ENCODE data around the gene ZIC4.

ZIC4 gene

GRCh38 chr3:147368561-147369221 is 37.7 kb downstream of the ZIC4 start:
- Histone ChIP-seq H2AK5ac (ENCODE audit: low read length) (no peak overlapping the region), H3K4me3 (ENCODE audit: low read length) (no peak overlapping the region), H3K36me3 (ENCODE audit: control insufficient read depth, insufficient read depth, low read length) (no peaks in the 10 kb centered on the region), H2BK5ac (ENCODE audit: low read length) (no peak overlapping the region), H3K18ac (ENCODE audit: low read length) (no peak overlapping the region), H3K9ac (ENCODE audit: low read length) (no peak overlapping the region), H3K27me3 (ENCODE audit: insufficient read depth, low read length, poor library complexity) (peaks cover 71% of the 10 kb centered on the region), H3K4ac (ENCODE audit: low read depth, low read length) (no peak overlapping the region), H3K79me1 (ENCODE audit: low read length) (no peaks in the 10 kb centered on the region), H3K56ac (ENCODE audit: low read length) (no peak overlapping the region), H3K4me1 (ENCODE audit: control insufficient read depth, low read depth, low read length) (peaks cover 3% of the 10 kb centered on the region), H3K23ac (ENCODE audit: low read length) (no peak overlapping the region), H4K5ac (ENCODE audit: low read length) (no peak overlapping the region), H3K27ac (ENCODE audit: low read depth, low read length) (no peak overlapping the region), H4K8ac (ENCODE audit: low read depth, low read length) (no peak overlapping the region), H3K4me2 (ENCODE audit: low read length) (no peak overlapping the region), H2BK15ac (replicated peaks; ENCODE audit: low read depth) (no peak overlapping the region), H3K79me2 (ENCODE audit: control insufficient read depth, insufficient read depth, low read length) (no peaks in the 10 kb centered on the region), H2BK120ac (ENCODE audit: low read depth, low read length) (no peak overlapping the region)
- no CpG with 5 or more reads among the region's 16 CpGs for WGBS (ENCODE audit: extremely low coverage, insufficient coverage, low lambda C conversion rate)
- no peak for DNase-seq

GRCh38 chr3:147368151-147368550 is 38.2 kb downstream of the ZIC4 start:
- Histone ChIP-seq H3K9ac (ENCODE audit: low read length) (no peak overlapping the region), H3K27ac (ENCODE audit: low read depth, low read length) (no peak overlapping the region), H3K56ac (ENCODE audit: low read length) (no peak overlapping the region), H3K4me1 (ENCODE audit: control insufficient read depth, low read depth, low read length) (peaks cover under 1% of the 10 kb centered on the region), H3K4me2 (ENCODE audit: low read length) (no peak overlapping the region), H3K4me3 (ENCODE audit: low read length) (no peak overlapping the region), H4K5ac (ENCODE audit: low read length) (no peak overlapping the region), H2AK5ac (ENCODE audit: low read length) (no peak overlapping the region), H2BK15ac (replicated peaks; ENCODE audit: low read depth) (no peak overlapping the region), H3K4ac (ENCODE audit: low read depth, low read length) (no peak overlapping the region), H3K27me3 (ENCODE audit: insufficient read depth, low read length, poor library complexity) (peaks cover 66% of the 10 kb centered on the region), H4K8ac (ENCODE audit: low read depth, low read length) (no peak overlapping the region), H3K23ac (ENCODE audit: low read length) (no peak overlapping the region), H3K79me2 (ENCODE audit: control insufficient read depth, insufficient read depth, low read length) (no peaks in the 10 kb centered on the region), H3K18ac (ENCODE audit: low read length) (no peak overlapping the region), H3K36me3 (ENCODE audit: control insufficient read depth, insufficient read depth, low read length) (no peaks in the 10 kb centered on the region), H3K79me1 (ENCODE audit: low read length) (no peaks in the 10 kb centered on the region), H2BK5ac (ENCODE audit: low read length) (no peak overlapping the region), H2BK120ac (ENCODE audit: low read depth, low read length) (no peak overlapping the region)
- WGBS (ENCODE audit: extremely low coverage, insufficient coverage, low lambda C conversion rate): no CpG with 5 or more reads among the region's 2 CpGs
- no peak for DNase-seq

- H3K56ac ChIP-seq (ENCODE audit: low read length): no peak overlapping the region
- no peaks in the 10 kb centered on the region for H3K36me3 ChIP-seq (ENCODE audit: control insufficient read depth, insufficient read depth, low read length)
- no peak overlapping the region for H2BK120ac ChIP-seq (ENCODE audit: low read depth, low read length)
- H3K18ac ChIP-seq (ENCODE audit: low read length): no peak overlapping the region
- no peak for DNase-seq
- no peaks in the 10 kb centered on the region for H3K79me1 ChIP-seq (ENCODE audit: low read length)
- H3K27ac ChIP-seq (ENCODE audit: low read depth, low read length): no peak overlapping the region
- no peaks in the 10 kb centered on the region for H3K4me1 ChIP-seq (ENCODE audit: control insufficient read depth, low read depth, low read length)
- no peak overlapping the region for H3K23ac ChIP-seq (ENCODE audit: low read length)
- no peak overlapping the region for H3K4me2 ChIP-seq (ENCODE audit: low read length)
- no CpG with 5 or more reads among the region's 1 CpG for WGBS (ENCODE audit: extremely low coverage, insufficient coverage, low lambda C conversion rate)
- H3K9ac ChIP-seq (ENCODE audit: low read length): no peak overlapping the region
- H4K5ac ChIP-seq (ENCODE audit: low read length): no peak overlapping the region
- no peak overlapping the region for H3K4ac ChIP-seq (ENCODE audit: low read depth, low read length)
- H3K27me3 ChIP-seq (ENCODE audit: insufficient read depth, low read length, poor library complexity): peaks cover 61% of the 10 kb centered on the region
- no peak overlapping the region for H3K4me3 ChIP-seq (ENCODE audit: low read length)
- no peak overlapping the region for H2BK15ac ChIP-seq (replicated peaks; ENCODE audit: low read depth)
- no peak overlapping the region for H2BK5ac ChIP-seq (ENCODE audit: low read length)
- H4K8ac ChIP-seq (ENCODE audit: low read depth, low read length): no peak overlapping the region
- no peak overlapping the region for H2AK5ac ChIP-seq (ENCODE audit: low read length)
- no peaks in the 10 kb centered on the region for H3K79me2 ChIP-seq (ENCODE audit: control insufficient read depth, insufficient read depth, low read length)
These were observed 38.7 kb downstream of the ZIC4 start for GRCh38 chr3:147367676-147368075.

GRCh38 chr3:147365196-147366115 is 40.9 kb downstream of the ZIC4 start:
- Histone ChIP-seq H3K18ac (ENCODE audit: low read length) (no peak overlapping the region), H2BK5ac (ENCODE audit: low read length) (no peak overlapping the region), H3K36me3 (ENCODE audit: control insufficient read depth, insufficient read depth, low read length) (no peaks in the 10 kb centered on the region), H2AK5ac (ENCODE audit: low read length) (no peak overlapping the region), H3K79me1 (ENCODE audit: low read length) (no peaks in the 10 kb centered on the region), H3K23ac (ENCODE audit: low read length) (no peak overlapping the region), H3K4me1 (ENCODE audit: control insufficient read depth, low read depth, low read length) (no peaks in the 10 kb centered on the region), H3K4me2 (ENCODE audit: low read length) (no peak overlapping the region), H3K79me2 (ENCODE audit: control insufficient read depth, insufficient read depth, low read length) (no peaks in the 10 kb centered on the region), H3K27me3 (ENCODE audit: insufficient read depth, low read length, poor library complexity) (peaks cover 52% of the 10 kb centered on the region), H3K56ac (ENCODE audit: low read length) (no peak overlapping the region), H3K4ac (ENCODE audit: low read depth, low read length) (no peak overlapping the region), H3K27ac (ENCODE audit: low read depth, low read length) (no peak overlapping the region), H2BK120ac (ENCODE audit: low read depth, low read length) (no peak overlapping the region), H2BK15ac (replicated peaks; ENCODE audit: low read depth) (no peak overlapping the region), H4K8ac (ENCODE audit: low read depth, low read length) (no peak overlapping the region), H3K9ac (ENCODE audit: low read length) (no peak overlapping the region), H4K5ac (ENCODE audit: low read length) (no peak overlapping the region), H3K4me3 (ENCODE audit: low read length) (no peak overlapping the region)
- WGBS (ENCODE audit: extremely low coverage, insufficient coverage, low lambda C conversion rate): no CpG with 5 or more reads among the region's 6 CpGs
- no peak for DNase-seq

DNA sequence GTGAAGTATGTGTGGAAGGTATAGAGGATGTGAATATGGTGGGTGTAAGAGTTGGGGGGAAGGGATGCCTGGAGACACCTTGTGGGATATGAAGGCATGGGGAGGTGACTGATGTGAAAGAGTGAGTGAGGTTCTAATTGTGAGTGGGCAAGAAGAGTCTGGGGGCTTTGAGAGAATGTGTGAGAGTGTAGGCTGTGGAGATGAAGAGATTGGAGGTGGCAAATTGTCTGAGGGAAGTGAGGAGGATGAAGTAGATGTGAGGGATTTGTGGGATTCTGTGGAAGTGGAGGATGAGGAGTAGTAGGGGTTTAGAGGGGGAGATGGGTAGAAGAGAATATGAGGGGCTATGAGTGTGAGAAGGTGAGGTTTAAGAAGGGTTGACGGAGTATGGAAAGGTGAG is 41.6 kb downstream of the ZIC4 start:
- Histone ChIP-seq H3K4ac (ENCODE audit: low read depth, low read length) (no peak overlapping the region), H2BK120ac (ENCODE audit: low read depth, low read length) (no peak overlapping the region), H3K79me1 (ENCODE audit: low read length) (no peaks in the 10 kb centered on the region), H4K8ac (ENCODE audit: low read depth, low read length) (no peak overlapping the region), H3K36me3 (ENCODE audit: control insufficient read depth, insufficient read depth, low read length) (no peaks in the 10 kb centered on the region), H2AK5ac (ENCODE audit: low read length) (no peak overlapping the region), H3K56ac (ENCODE audit: low read length) (no peak overlapping the region), H3K27ac (ENCODE audit: low read depth, low read length) (no peak overlapping the region), H3K4me2 (ENCODE audit: low read length) (no peak overlapping the region), H2BK15ac (replicated peaks; ENCODE audit: low read depth) (no peak overlapping the region), H4K5ac (ENCODE audit: low read length) (no peak overlapping the region), H3K4me1 (ENCODE audit: control insufficient read depth, low read depth, low read length) (no peaks in the 10 kb centered on the region), H3K18ac (ENCODE audit: low read length) (no peak overlapping the region), H3K27me3 (ENCODE audit: insufficient read depth, low read length, poor library complexity) (peaks cover 52% of the 10 kb centered on the region), H3K9ac (ENCODE audit: low read length) (no peak overlapping the region), H2BK5ac (ENCODE audit: low read length) (no peak overlapping the region), H3K79me2 (ENCODE audit: control insufficient read depth, insufficient read depth, low read length) (no peaks in the 10 kb centered on the region), H3K4me3 (ENCODE audit: low read length) (no peak overlapping the region), H3K23ac (ENCODE audit: low read length) (no peak overlapping the region)
- DNase-seq: no peak
- 100% methylated on average over 1 of the region's 1 CpG for WGBS (ENCODE audit: extremely low coverage, insufficient coverage, low lambda C conversion rate)

Measured in mesendoderm (in vitro differentiated cells).